HG02852 (cell line): Measurements from ENCODE around the gene EVC.

Experiments used
- ATAC-seq: cut with Tn5 transposase; IDR thresholded peaks from one replicate; pipeline ENCODE4 v1.9.1; 2021; ENCODE audit warnings: mild to moderate bottlenecking, moderate library complexity; ENCODE audit not compliant: unreplicated experiment

The EVC gene

GRCh38 chr4:5753766-5754528 is 42.9 kb downstream of the EVC start:
- ATAC-seq: no peak

GRCh38 chr4:5754529-5754881 is 43.5 kb downstream of the EVC start:
- ATAC-seq: no peak

GRCh38 chr4:5755161-5755560 is 44.2 kb downstream of the EVC start:
- no peak for ATAC-seq

- no peak for ATAC-seq
Measured at GRCh38 chr4:5755679-5756078, 44.7 kb downstream of the EVC start.

GRCh38 chr4:5756271-5756670 is 45.3 kb downstream of the EVC start:
- no peak for ATAC-seq

- no peak for ATAC-seq
Measured at GRCh38 chr4:5757091-5757490, 46.1 kb downstream of the EVC start.

- ATAC-seq: no peak
Measured at GRCh38 chr4:5757536-5757935, 46.5 kb downstream of the EVC start.

GRCh38 chr4:5757954-5758353 is 47.0 kb downstream of the EVC start:
- ATAC-seq: no peak

GRCh38 chr4:5758741-5759140 is 47.7 kb downstream of the EVC start:
- peak; percentile 86 for ATAC-seq

- no peak for ATAC-seq
Measured at GRCh38 chr4:5759236-5760075, 48.5 kb downstream of the EVC start.

GRCh38 chr4:5760246-5760645 is 49.2 kb downstream of the EVC start:
- ATAC-seq: no peak

- ATAC-seq: no peak
Measured at GRCh38 chr4:5760936-5761480, 50.0 kb downstream of the EVC start.

- ATAC-seq: no peak
Measured at GRCh38 chr4:5770051-5770450, 59.0 kb downstream of the EVC start.

- ATAC-seq: no peak
Measured at GRCh38 chr4:5772528-5773270, 61.7 kb downstream of the EVC start.

- ATAC-seq: no peak
Measured at GRCh38 chr4:5773271-5773555, 62.2 kb downstream of the EVC start.

- ATAC-seq: no peak
Measured at GRCh38 chr4:5774416-5775036, 63.5 kb downstream of the EVC start.

- no peak for ATAC-seq
Measured at GRCh38 chr4:5776510-5776909, 65.5 kb downstream of the EVC start.

- no peak for ATAC-seq
Measured at GRCh38 chr4:5780831-5781480, 70.0 kb downstream of the EVC start.

- ATAC-seq: no peak
Measured at GRCh38 chr4:5781691-5782090, 70.7 kb downstream of the EVC start.

GRCh38 chr4:5782829-5783476 is 72.0 kb downstream of the EVC start:
- no peak for ATAC-seq
